RWPE2 (cell line): ENCODE data around the gene ILDR1.

Experiments used
- ATAC-seq: fragments of 200-7000 bp; cut with Tn5 transposase; 3 replicates; pipeline ENCODE4 v1.9.1; 2021; ENCODE audit warnings: low read depth
- DNase-seq: peaks from one replicate; pipeline ENCODE4 v3.0.0-alpha.2; 2020; ENCODE audit warnings: low spot score
- H3K27ac ChIP-seq: fragments of 450-650 bp; 2 replicates; pipeline ENCODE4 v1.5.1; 2017; ENCODE audit warnings: mild to moderate bottlenecking; ENCODE audit not compliant: poor library complexity, severe bottlenecking
- H3K27me3 ChIP-seq: fragments of 250-450 bp; sonication (Bioruptor Pico); 2 replicates; pipeline ENCODE4 v1.5.1; 2021; ENCODE audit warnings: mild to moderate bottlenecking, moderate library complexity; ENCODE audit not compliant: insufficient read depth, poor library complexity, severe bottlenecking
- H3K36me3 ChIP-seq: fragments of 250-450 bp; sonication (Bioruptor Pico); 2 replicates; pipeline ENCODE4 v1.5.1; 2020; ENCODE audit warnings: low read depth, mild to moderate bottlenecking, moderate library complexity
- H3K4me1 ChIP-seq: fragments of 250-450 bp; sonication (Bioruptor Pico); 2 replicates; pipeline ENCODE4 v1.5.1; 2021; ENCODE audit warnings: mild to moderate bottlenecking, moderate library complexity; ENCODE audit not compliant: insufficient read depth, poor library complexity, severe bottlenecking
- H3K4me3 ChIP-seq: fragments of 250-450 bp; sonication (Bioruptor Pico); 2 replicates; pipeline ENCODE4 v1.5.1; 2021; ENCODE audit warnings: mild to moderate bottlenecking, moderate library complexity; ENCODE audit not compliant: severe bottlenecking
- H3K9me3 ChIP-seq: fragments of 250-450 bp; sonication (Bioruptor Pico); 2 replicates; pipeline ENCODE4 v1.5.1; 2021; ENCODE audit warnings: mild to moderate bottlenecking, moderate library complexity; ENCODE audit not compliant: severe bottlenecking
- CTCF ChIP-seq: fragments of 450-650 bp; IDR thresholded peaks from one replicate; pipeline ENCODE4 v1.5.1; 2017; ENCODE audit warnings: mild to moderate bottlenecking, moderate library complexity; ENCODE audit not compliant: poor library complexity, severe bottlenecking

Gene ILDR1

DNA sequence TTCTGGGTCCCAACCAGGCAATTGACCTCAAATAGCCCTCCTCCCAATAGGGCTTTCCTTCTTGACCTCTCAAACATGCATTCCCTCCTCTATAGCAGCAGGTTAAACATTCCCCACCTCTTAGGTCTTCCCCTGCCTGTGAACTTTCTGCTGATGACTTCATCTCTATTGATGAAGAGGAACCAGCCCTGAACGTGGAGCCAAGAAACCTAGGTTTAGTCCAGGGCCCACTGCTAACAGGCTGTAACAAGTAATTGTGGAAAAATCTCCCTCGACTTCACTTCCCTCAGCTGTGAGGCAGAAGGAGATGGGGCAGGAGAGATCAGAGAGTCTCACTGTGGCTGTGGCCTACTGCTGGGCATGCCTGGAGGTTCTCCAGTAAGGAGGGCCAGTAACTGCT is 24.7 kb downstream of the ILDR1 start:
- no peaks in the 10 kb centered on the region for H3K27me3 ChIP-seq
- H3K27ac ChIP-seq, result peak overlapping the region; percentile 19
- H3K4me3 ChIP-seq, result no peak overlapping the region
- DNase-seq (no peak), ATAC-seq (no peak)
- H3K36me3 ChIP-seq, result no peaks in the 10 kb centered on the region
- peaks cover 30% of the 10 kb centered on the region for H3K4me1 ChIP-seq
- H3K9me3 ChIP-seq, result no peaks in the 10 kb centered on the region
- TF ChIP-seq CTCF, result no peak

GRCh38 chr3:121996441-121996840 is 25.6 kb downstream of the ILDR1 start:
- no peaks in the 10 kb centered on the region for H3K9me3 ChIP-seq
- no peaks in the 10 kb centered on the region for H3K36me3 ChIP-seq
- H3K27me3 ChIP-seq, result no peaks in the 10 kb centered on the region
- TF ChIP-seq CTCF, result no peak
- peaks cover 30% of the 10 kb centered on the region for H3K4me1 ChIP-seq
- H3K27ac ChIP-seq, result peak overlapping the region; percentile 68
- H3K4me3 ChIP-seq, result no peak overlapping the region
- ATAC-seq, result no peak
- DNase-seq, result no peak

DNA sequence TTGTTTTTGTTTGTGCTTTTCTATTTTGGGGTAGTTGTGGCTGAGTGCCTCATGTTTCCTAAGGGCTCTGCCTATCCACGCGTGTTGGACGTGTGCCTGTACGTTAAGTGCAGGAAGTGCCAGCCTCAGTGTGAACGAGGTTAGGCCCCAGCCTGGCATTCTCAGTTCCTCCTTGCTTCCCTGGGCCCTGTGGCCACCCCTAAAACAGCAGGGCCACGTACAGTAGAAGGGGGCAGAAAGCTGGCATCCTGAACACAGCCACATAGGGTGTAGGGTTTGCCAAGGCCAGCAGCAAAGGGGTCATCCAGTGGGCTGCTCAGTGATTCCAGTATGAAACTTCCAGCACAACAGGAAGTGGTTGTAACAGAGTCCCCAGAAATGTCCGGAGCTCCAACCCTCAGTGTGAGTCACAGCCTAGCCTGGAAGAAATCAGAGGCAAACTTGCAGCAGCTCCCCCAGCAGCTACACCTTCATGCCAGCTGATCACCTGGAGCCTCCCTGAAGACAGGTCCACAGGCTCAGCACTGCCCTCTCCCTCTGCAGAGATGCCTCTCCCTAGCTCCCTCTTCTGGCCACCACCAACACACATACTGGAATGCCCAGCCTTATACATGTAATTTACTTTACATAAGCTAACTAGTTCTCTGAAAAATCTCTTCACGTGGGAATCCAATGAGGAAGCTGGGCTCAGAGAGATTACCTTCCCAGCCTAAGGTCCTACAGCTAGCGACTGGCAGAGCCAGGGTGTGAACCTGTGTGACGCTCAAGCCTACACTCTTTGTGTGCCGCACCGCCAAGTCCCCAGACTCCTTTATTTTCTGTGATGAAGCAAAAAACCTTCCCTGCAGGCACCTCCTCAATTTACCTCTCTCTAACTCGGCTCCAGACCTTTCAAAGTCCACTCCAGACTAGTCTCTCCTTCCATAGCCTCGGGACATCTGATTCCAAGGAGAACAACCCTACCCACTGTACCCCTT is 26.6 kb downstream of the ILDR1 start:
- Histone ChIP-seq H3K27ac (peak overlapping the region; percentile 68), H3K36me3 (no peaks in the 10 kb centered on the region), H3K27me3 (no peaks in the 10 kb centered on the region), H3K4me1 (peaks cover 30% of the 10 kb centered on the region), H3K9me3 (no peaks in the 10 kb centered on the region), H3K4me3 (no peak overlapping the region)
- DNase-seq (peak; percentile 83), ATAC-seq (peak; percentile 92)
- peak; percentile 69 for TF ChIP-seq CTCF

DNA sequence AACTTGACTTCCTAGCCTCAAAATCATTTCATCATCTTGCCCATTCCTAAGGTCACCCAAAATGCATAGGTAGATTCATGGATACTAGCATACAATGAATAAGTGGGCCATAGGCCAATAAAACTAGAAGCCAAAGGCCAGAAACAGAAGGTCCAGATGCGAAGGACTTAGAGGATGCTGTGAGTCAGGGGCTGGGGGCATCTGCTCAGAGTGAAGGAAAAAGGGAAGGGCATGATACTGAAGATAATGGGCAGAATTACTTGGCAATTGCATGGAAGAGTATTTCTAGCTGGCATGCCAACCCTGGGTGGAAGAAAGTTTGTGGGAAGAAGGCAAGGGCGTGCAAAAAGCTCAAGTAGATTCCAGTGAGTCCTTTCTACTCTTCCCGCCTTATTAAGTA is 27.5 kb downstream of the ILDR1 start:
- peaks cover 30% of the 10 kb centered on the region for H3K4me1 ChIP-seq
- no peak for ATAC-seq
- TF ChIP-seq CTCF, result no peak
- H3K27ac ChIP-seq, result peak overlapping the region; percentile 68
- no peaks in the 10 kb centered on the region for H3K36me3 ChIP-seq
- no peaks in the 10 kb centered on the region for H3K9me3 ChIP-seq
- DNase-seq, result no peak
- no peaks in the 10 kb centered on the region for H3K27me3 ChIP-seq
- no peak overlapping the region for H3K4me3 ChIP-seq
